Esophagus muscularis mucosa (tissue), 3 donors: Measurements from ENCODE around the gene DKK2.

Experiments used
- CTCF ChIP-seq, 3 experiments: fragments of 200-600 bp in 2 of 3; fragments of 450-650 bp in 1 of 3; sonication (generic) in 2 of 3; IDR thresholded peaks; one replicate each; pipeline ENCODE4 v1.5.1; 2017 to 2019; ENCODE audit warnings: antibody characterized with exemption in 3 of 3, mild to moderate bottlenecking in 2 of 3, moderate library complexity in 1 of 3
- POLR2AphosphoS5 ChIP-seq, 2 donors: sonication (generic); formaldehyde crosslinking; IDR thresholded peaks; one replicate each; pipeline ENCODE4 v1.6.1; 2017; ENCODE audit warnings: antibody characterized with exemption in 2 of 2

GRCh38 chr4:106892786-106893185 is 143.3 kb downstream of the DKK2 start:
- no peak for TF ChIP-seq POLR2AphosphoS5 (IDR thresholded peaks at IDR 0.05)
- no peak for TF ChIP-seq CTCF (IDR thresholded peaks at IDR 0.05)
